HUDEP-2 (cell line): Measurements from ENCODE around the gene B3GALT5.

Experiments
- DNase-seq, 76 experiments: peaks; one replicate each; lab custom pipeline; 2025; ENCODE audit not compliant: unreplicated experiment in 76 of 76; lab: John Stamatoyannopoulos, UW

The B3GALT5 gene

DNA sequence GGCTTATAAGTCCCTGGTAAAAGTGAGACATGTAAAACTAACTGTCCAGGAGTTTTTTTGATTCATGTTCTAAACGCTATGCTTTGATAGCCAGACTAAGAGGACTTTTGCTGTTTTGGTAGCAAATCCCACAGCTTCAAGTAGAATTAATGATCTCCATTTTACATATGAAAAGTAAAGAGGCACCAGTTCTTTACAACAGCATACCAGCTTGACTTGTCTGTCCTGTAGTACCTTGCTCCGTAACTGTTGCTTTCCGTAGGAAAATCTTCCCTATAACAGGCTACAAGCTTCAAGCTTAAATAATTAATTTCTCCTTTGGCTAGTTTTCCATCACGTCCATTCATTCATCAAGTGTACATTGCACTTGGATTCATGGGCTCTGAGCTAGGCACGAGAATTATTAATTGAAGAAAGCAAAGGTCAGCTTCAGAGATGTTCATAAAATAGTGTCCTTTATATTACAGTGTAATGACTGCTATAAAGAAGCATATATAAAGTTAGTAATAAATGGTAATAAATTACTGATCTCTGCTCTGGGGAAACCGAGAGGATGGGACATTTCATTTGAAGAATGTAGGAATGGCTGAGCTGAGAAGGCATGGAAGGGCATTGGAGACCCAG lies 29.2 kb downstream of the B3GALT5 start:
- no peak for DNase-seq

DNA sequence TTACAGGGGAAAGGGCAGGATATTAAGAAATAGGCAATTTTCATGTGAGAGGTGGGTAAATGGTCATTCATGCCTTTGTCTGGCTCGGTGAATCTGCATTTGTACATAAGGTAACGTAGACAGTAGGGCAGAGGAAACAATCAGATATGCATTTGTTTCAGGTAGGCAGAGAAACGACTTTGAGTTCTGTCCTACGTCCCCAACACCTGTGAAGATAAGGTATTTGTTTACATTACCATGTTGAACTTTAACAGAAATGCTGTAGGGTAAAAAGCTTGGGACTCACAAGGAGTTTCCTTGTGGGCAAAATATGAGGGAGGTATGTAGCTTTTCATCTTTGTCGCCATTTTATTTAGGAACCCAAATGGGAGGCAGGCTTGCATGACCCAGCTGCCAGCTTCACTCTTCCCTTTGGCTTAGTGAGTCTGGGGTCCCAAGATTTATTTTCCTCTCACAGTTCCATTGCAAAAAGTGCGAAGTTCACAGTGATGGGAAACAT lies 31.4 kb downstream of the B3GALT5 start:
- DNase-seq, result no peak

- no peak for DNase-seq
These were observed 32.6 kb downstream of the B3GALT5 start for GRCh38 chr21:39645331-39645730.

- no peak for DNase-seq
These were observed 34.7 kb downstream of the B3GALT5 start for GRCh38 chr21:39647476-39647875.

- DNase-seq, result no peak
These were observed 36.1 kb downstream of the B3GALT5 start for GRCh38 chr21:39648879-39649278.

- DNase-seq, result no peak
These were observed 36.8 kb downstream of the B3GALT5 start for GRCh38 chr21:39649526-39649925.

DNA sequence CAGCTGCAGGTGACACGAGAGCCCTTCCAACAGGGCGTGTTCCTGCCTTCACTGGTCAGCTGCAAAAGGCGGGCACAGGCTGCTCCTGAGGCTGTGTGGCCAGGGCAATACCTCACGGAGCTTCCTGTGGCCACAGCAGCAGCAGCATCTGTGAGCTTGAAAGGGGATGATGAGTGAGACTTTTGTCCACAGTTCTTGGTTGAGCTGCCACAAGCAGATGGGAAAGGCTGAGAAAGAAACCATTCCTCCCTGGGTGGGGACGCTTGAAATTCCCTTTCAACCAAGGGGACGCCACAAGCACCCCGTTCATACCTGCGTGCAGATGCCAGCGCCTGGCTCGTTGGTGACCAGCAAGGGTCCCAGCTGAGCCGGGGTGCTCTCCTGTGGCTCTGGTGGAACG lies 37.6 kb downstream of the B3GALT5 start:
- no peak for DNase-seq

GRCh38 chr21:39650801-39651200 lies 38.1 kb downstream of the B3GALT5 start:
- DNase-seq, result no peak

DNA sequence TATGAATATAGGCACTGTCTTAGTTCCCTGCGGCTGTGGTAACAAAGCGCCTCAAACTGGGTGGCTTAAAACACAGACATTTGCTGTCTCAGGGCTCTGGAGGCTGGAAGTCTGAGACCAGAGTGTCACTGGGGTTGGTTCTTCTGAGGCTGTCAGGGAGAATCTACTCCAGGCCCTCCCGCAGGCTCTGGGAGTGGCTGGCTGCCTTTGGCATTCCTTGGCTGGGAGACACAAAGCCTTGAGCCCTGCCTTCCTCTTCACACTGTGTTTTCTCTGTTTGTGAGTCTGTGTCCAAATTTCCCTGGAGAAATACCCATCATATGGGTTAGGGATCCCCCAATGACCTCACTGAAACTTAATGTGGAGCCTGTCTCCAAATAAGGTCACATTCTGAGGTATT lies 38.5 kb downstream of the B3GALT5 start:
- DNase-seq, result no peak

DNA sequence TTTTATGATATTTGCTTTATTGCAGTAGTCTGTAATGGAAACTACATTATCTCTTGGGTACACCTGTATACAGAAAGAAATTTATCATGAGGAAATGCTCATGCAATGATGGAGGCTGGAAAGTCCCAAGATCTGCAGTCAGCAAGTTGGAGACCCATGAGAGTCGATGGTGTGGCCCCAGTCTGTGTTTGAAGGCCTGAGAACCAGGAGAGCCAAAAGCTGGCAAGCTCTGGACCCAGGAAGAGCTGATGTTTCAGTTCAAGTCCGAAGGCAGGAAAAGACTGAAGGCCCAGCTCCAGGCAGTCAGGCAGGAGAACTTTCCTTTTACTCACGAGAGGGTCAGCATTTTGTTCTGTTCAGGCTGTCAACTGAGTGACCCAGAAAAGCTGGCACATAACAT lies 42.2 kb downstream of the B3GALT5 start:
- DNase-seq, result no peak

GRCh38 chr21:39655589-39655988 lies 42.8 kb downstream of the B3GALT5 start:
- no peak for DNase-seq

- DNase-seq, result no peak
These were observed 43.5 kb downstream of the B3GALT5 start for GRCh38 chr21:39656209-39656608.

- DNase-seq, result no peak
These were observed 44.5 kb downstream of the B3GALT5 start for GRCh38 chr21:39657091-39657689.

GRCh38 chr21:39658066-39658465 lies 45.3 kb downstream of the B3GALT5 start:
- DNase-seq, result no peak

DNA sequence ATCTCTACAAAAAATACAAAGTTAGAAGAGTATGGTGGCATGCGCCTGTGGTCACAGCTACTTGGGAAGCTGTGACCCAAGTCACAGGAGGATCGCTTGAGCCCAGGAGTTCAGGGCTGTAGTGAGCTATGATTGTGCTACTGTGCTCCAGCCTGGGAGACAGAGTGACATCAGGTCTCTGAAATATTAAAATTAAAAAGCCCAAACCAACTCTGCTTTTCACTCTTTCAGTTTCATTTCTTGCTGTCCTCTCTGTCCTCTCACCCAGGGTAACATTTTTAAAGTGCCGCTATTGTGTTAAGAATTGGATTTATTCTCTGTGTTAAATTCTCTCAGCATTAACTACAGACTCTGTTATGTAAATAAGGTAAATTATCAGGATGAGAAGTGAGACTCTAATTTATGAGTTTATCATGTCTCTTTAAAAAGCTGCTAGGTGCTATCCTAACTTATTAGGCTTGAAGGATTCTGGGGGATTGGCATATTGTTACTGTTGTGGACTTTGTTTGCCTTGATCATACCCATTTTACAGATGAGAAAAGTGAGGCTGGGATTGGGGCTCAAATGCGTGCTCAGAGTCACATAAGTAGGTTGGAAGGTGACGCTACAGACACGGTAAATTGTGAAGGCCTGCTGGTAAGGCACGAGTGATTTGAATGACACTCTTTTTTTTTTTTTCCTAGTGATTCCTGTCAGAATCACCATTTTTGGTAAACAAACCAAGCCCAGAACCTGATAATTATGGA lies 46.5 kb downstream of the B3GALT5 start:
- DNase-seq, result no peak

GRCh38 chr21:39660191-39660980 lies 47.6 kb downstream of the B3GALT5 start:
- peak in 33 of 76 experiments; percentile 3 to 60 (median 18) for DNase-seq

- DNase-seq, result no peak
These were observed 48.4 kb downstream of the B3GALT5 start for GRCh38 chr21:39661121-39661520.

DNA sequence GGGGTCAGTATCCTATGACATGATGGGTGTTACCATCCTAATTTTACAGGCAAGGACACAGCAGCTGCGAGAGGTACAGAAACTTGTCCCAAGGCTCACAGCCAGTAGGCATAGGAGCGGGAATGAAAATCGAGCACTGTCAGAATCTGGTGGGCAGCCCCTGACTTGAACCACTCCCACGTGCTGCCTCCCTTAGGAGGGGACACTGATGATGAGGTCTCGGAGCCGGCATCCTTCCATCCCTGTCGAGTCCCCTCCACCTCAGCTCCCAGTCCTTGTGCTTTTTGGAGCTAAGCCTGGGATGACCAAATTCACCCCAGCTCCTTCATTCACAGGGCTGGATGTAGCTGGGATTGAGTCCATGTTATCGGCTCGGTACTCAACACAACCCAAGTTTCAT lies 49.0 kb downstream of the B3GALT5 start:
- no peak for DNase-seq

DNA sequence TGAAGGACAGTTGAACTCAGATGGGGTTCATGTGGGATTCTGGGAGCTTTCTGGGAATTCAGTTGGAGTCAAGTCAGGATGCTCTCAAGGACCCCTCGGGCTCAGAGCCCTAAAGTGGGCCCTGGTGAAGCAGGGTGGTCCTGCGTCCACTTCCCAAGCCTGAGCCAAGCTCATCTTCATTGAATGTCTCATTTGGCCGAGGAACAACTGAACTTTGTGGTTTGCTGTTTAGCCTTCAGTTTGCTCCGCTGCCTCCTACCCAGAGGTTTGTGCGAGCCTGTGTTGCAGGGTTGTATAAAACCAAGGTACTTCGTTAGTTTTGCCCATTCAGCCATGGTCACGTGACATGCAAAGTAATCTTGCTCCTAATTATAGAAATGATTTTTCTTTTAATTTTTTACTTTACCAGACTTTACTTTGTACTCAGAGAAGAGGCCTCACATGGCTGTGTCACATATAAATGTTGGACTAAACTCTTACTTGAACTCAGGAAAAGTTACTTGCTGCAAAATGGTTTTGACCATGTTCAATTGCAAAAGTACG lies 49.7 kb downstream of the B3GALT5 start:
- no peak for DNase-seq

- DNase-seq, result no peak
These were observed 50.3 kb downstream of the B3GALT5 start for GRCh38 chr21:39663066-39663465.
